Sigmoid colon (tissue), 4 donors: ENCODE results near the gene L2HGDH.

Experiments used
- CTCF ChIP-seq, 4 experiments: fragments of 450-650 bp in 3 of 4; fragments of 200-600 bp in 1 of 4; IDR thresholded peaks; one replicate each; pipeline ENCODE4 v1.5.1; 2016 to 2019; ENCODE audit warnings: antibody characterized with exemption in 4 of 4, mild to moderate bottlenecking in 3 of 4, moderate library complexity in 2 of 4
- EP300 ChIP-seq, 4 donors: sonication (generic); formaldehyde crosslinking; IDR thresholded peaks; one replicate each; pipeline ENCODE4 v1.6.1; 2017; ENCODE audit warnings: antibody characterized with exemption in 4 of 4
- POLR2AphosphoS5 ChIP-seq, 4 donors: sonication (generic); formaldehyde crosslinking; IDR thresholded peaks; one replicate each; pipeline ENCODE4 v1.6.1; 2017; ENCODE audit warnings: antibody characterized with exemption in 4 of 4

DNA sequence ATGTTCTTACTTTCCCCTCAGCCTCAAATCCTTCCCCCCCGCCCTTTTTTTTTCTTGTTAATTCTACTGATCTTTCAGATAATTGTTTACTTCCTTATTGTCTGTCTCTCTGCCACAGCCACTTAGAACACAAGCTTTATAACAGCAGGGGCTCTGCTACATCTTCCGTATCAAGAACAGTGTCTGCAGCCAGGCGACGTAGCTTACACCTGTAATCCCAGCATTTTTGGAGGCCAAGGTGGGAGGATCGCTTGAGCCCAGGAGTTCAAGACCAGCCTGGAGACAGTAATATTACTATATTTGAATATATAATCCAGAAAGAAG lies 86.1 kb downstream of the L2HGDH start:
- TF ChIP-seq CTCF (IDR thresholded peaks at IDR 0.05) (no peak), POLR2AphosphoS5 (IDR thresholded peaks at IDR 0.05) (no peak), EP300 (IDR thresholded peaks at IDR 0.05) (no peak)
